ENCODE data around the gene OR1L4.

OR1L4 gene, protein sequence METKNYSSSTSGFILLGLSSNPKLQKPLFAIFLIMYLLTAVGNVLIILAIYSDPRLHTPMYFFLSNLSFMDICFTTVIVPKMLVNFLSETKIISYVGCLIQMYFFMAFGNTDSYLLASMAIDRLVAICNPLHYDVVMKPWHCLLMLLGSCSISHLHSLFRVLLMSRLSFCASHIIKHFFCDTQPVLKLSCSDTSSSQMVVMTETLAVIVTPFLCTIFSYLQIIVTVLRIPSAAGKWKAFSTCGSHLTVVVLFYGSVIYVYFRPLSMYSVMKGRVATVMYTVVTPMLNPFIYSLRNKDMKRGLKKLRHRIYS

DNA sequence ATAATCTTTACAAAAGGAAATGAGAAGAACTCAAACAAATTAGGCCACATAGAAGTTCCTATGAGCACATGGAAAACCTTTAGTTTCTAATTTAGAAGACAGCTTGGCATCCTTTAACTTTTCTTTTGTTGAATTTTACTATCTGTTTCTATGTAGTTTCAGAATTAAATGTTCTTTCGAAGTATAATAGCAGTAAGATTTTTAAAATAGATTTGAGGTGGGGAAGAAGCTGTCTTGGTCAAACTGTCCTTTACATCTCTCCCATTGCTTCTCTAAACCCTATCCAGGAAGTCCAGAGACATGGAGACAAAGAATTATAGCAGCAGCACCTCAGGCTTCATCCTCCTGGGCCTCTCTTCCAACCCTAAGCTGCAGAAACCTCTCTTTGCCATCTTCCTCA lies at the start of gene OR1L4:
OR1L4 (plus strand) TSS at position 301 of the 400 bp plus-strand sequence; CDS start at position 301, 0 bp downstream.
- DNase-seq (ENCODE audit: low read depth in 2 of 3, low spot score in 2 of 3), result no peak

DNA sequence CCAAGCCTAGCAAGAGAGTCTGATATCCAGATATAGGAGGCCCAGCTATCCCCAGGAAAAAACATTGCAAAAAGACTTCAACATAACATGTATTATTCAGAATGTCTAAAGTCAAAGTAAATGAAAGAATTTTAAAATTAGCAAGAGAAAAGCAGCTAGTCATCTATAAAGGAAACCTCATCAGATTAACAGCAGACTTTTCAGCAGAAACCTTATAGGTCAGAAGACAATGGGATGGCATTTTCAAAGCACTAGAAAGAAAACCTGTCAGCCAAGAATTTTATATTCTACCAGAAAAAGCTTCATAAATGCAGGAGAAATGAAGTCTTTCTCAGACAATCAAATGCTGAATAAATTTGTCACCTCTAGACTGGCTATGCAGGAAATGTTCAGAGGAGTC lies 38.9 kb upstream of the OR1L4 start:
- no peak for DNase-seq (ENCODE audit: low read depth in 2 of 3, low spot score in 2 of 3)

DNA sequence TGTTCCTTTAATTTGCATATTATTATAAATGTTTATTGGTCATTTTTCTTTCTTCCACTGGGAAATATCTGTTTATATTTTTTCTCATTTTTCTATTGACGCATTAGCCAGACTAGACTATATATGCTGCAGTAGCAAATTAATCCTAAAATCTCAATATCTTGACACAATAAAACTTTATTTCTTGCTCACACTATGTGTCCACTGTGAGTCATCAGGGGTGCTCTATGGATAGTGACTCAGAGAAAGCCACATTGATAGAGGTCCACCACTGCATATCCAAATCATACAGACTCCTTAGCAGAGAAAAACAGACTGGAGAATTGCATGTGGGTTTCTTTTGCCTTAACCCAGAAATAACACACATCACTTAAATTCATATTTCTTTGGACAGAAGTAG lies 28.1 kb upstream of the OR1L4 start:
- no peak for DNase-seq (ENCODE audit: low read depth in 2 of 3, low spot score in 2 of 3)

DNA sequence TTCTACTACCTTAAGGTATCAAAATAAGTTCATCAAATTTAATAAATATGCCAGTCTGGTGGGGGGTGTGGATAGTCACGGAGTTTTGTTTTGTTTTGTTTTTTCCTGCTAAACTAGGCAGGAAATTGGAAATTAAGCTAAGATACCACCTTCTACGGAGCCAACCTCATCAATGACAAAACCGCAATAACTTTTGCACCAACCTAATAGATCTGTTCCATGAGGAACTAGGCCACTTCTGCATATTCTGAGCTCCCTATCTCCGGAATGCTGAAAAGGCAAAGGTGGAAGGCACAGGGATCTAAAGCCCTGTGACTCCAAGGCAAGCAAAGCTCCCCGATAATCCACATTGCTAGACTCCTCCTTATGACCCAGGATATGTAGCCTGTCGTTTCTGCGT lies 5.8 kb upstream of the OR1L4 start:
- no peak for DNase-seq (ENCODE audit: low read depth in 2 of 3, low spot score in 2 of 3)

DNA sequence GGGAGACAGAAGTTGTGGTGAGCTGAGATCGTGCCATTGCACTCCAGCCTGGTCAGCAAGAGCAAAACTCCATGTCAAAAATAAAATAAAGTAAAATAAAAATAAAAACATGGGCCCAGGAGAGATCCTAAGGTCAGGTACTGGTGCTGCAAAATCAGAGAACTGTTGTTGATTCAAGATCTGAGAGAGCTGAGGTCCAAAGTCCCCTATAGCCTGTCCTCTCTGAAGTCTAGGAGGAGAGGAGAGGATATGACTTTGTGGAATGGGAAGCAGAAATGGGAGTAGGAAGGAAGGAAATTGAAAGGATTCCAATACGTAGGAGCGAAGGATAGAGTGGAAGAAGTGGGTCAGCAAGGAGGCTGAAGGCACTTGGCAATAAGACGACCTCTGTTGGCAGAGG lies 4.6 kb upstream of the OR1L4 start:
- no peak for DNase-seq (ENCODE audit: low read depth in 2 of 3, low spot score in 2 of 3)

DNA sequence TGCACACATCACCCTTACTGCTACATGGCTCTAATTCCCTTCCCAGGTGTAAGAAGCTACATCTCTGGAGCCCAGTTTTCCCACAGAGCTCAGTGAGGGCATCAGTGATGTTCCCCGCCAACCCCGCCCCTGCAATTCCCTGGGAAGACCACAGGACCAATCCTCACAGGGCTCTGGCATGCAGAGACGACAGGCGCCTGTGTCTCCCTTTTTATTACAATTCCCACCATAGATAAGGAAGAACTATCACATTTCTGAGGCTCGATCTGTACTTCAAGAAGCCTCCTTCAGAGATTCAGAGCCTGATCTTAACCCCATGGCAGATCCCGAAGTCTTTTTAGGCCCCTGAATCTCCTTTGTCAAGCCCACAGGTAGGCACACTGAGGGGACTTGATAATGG lies 18.2 kb downstream of the OR1L4 start, which contains the start of gene OR1L6:
OR1L6 (plus strand) TSS at position 301 of the 400 bp plus-strand sequence. CDS start 7,545 bp downstream, outside the sequence.
- DNase-seq (ENCODE audit: low read depth in 2 of 3, low spot score in 2 of 3), result no peak

DNA sequence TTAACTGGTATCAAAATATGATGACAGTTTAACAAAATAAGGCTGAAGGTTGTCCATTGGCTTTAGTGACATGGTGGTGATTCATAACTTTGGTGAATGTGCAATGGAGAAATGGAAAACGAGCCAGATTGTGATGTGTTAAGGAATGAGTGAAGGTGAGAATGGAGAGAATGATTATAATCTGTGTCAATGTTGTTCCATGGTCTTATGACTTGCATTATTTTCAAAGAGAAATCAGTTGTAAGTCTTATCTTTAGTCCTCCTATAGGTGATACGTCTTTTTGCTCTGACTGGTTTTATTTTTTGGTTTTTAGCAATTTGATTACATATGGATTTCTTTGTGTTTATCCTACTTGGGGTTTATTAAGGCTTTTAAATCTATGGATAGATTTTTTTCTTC lies 31.0 kb downstream of the OR1L4 start:
- no peak for DNase-seq (ENCODE audit: low read depth in 2 of 3, low spot score in 2 of 3)

DNA sequence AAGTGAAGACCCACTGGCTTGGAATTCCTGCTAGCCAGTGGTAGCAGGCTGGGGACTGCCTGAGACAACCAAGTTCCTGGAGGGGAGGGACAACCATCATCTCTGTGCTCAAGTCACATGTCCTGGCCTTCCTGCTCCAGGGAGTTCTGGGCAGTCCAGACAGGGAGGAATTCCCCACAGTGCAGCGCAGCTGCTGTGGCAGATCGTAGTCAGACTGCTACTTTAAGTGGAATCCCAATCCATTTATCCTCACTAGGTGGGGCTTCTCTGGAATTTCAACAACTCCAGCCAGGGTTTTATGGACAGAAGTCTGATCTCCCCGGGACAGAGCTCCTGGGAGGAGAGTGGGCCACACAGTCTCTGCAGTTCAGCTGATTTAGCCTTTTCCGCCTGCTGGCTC lies 44.0 kb downstream of the OR1L4 start:
- DNase-seq (ENCODE audit: low read depth in 2 of 3, low spot score in 2 of 3), result no peak

Data from activated CD8-positive, alpha-beta memory T cell treated with anti-CD3 and anti-CD28 coated beads for 48 hours (primary cell).